UCSD-AML1 (cell line): Measurements from ENCODE around the gene EPHB2.
A peak's percentile ranks its signal among the peaks of the same experiment; 100 is the strongest.

ENCODE experiments used
- DNase-seq: peaks from one replicate; lab custom pipeline; 2025; ENCODE audit not compliant: unreplicated experiment; lab: John Stamatoyannopoulos, UW

EPHB2 gene

GRCh38 chr1:22910986-22911651 lies 200.5 kb downstream of the EPHB2 start:
- DNase-seq = no peak

DNA sequence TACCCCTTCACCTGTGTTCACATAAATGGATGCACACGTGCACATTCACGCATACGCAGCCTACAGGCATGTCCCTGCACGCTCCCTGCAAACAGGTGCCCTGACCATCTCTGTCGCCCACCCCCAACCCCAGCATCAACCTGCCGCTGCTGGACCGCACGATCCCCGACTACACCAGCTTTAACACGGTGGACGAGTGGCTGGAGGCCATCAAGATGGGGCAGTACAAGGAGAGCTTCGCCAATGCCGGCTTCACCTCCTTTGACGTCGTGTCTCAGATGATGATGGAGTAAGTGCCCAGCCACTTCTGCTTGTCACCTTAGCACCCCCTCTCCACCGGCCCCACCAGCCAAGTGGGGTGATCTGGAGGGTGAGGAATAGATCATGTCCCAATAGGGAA lies 201.7 kb downstream of the EPHB2 start:
- no peak for DNase-seq

DNA sequence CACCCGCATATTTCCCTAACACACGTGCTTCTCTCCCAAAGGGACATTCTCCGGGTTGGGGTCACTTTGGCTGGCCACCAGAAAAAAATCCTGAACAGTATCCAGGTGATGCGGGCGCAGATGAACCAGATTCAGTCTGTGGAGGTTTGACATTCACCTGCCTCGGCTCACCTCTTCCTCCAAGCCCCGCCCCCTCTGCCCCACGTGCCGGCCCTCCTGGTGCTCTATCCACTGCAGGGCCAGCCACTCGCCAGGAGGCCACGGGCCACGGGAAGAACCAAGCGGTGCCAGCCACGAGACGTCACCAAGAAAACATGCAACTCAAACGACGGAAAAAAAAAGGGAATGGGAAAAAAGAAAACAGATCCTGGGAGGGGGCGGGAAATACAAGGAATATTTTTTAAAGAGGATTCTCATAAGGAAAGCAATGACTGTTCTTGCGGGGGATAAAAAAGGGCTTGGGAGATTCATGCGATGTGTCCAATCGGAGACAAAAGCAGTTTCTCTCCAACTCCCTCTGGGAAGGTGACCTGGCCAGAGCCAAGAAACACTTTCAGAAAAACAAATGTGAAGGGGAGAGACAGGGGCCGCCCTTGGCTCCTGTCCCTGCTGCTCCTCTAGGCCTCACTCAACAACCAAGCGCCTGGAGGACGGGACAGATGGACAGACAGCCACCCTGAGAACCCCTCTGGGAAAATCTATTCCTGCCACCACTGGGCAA lies 202.9 kb downstream of the EPHB2 start:
- no peak for DNase-seq

DNA sequence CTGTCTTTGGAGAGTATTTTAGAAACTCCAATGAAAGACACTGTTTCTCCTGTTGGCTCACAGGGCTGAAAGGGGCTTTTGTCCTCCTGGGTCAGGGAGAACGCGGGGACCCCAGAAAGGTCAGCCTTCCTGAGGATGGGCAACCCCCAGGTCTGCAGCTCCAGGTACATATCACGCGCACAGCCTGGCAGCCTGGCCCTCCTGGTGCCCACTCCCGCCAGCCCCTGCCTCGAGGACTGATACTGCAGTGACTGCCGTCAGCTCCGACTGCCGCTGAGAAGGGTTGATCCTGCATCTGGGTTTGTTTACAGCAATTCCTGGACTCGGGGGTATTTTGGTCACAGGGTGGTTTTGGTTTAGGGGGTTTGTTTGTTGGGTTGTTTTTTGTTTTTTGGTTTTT lies 203.5 kb downstream of the EPHB2 start:
- DNase-seq = no peak

- no peak for DNase-seq
Measured at GRCh38 chr1:22914633-22915217, 204.1 kb downstream of the EPHB2 start.

DNA sequence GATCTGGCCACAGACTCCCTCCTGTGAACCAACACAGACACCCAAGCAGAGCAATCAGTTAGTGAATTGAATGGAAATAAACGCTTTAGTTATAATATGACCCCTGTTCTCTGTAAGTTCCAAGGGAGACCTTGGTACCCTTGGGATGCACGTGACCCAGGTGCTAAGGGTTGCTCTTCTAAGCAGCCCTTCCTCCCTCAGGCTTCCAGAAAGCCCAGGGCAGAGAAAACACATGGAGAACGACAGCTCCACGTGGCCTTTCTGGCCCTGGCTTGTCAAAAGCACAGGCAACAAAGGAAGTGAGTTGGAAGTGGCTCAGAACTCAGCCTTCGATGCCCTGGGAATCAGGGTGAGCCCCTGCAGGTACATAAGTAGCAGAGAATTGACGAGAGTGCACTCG lies 204.6 kb downstream of the EPHB2 start:
- no peak for DNase-seq

GRCh38 chr1:22915816-22916470 lies 205.3 kb downstream of the EPHB2 start:
- DNase-seq = no peak

DNA sequence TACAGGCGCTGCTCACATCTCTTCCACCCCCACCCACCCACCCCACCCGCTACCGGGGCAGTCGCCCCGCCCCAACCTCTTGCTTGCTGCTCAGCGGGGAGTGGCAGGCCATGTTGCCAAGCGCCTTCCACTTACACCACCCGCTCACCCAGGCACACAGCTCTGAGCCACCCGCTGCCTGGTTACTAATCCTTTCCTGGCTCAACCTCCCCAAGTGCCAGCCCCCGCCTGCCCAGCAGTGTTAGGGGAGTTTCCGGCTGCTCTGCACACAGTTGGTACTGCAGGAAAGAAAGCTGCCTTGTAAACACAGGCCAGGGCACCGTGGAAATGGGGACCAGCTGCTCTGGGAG lies 205.8 kb downstream of the EPHB2 start:
- DNase-seq = no peak

- no peak for DNase-seq
Measured at GRCh38 chr1:22917989-22918388, 207.3 kb downstream of the EPHB2 start.

DNA sequence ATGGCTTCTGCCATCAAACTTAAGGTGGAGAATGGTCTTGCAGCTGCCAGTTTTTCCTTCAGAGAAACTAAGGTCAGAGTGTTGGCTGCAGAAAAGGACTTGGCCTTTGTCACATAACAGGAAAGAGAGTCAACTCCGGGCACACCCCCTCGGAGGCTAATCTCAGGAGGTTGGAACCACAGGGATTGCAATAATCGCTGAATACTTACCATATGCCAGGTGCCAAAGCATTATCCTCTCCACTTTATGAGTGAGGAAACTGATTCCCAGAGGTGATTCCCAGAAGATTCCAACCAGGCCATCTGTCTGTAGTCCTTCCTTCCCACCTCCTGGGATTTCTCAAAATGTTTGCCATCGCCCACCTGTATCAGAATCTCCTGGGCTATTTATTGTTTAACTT lies 208.0 kb downstream of the EPHB2 start:
- DNase-seq = no peak

GRCh38 chr1:22919341-22920025 lies 208.8 kb downstream of the EPHB2 start:
- no peak for DNase-seq

- DNase-seq = no peak
Measured at GRCh38 chr1:22920026-22920733, 209.5 kb downstream of the EPHB2 start.

DNA sequence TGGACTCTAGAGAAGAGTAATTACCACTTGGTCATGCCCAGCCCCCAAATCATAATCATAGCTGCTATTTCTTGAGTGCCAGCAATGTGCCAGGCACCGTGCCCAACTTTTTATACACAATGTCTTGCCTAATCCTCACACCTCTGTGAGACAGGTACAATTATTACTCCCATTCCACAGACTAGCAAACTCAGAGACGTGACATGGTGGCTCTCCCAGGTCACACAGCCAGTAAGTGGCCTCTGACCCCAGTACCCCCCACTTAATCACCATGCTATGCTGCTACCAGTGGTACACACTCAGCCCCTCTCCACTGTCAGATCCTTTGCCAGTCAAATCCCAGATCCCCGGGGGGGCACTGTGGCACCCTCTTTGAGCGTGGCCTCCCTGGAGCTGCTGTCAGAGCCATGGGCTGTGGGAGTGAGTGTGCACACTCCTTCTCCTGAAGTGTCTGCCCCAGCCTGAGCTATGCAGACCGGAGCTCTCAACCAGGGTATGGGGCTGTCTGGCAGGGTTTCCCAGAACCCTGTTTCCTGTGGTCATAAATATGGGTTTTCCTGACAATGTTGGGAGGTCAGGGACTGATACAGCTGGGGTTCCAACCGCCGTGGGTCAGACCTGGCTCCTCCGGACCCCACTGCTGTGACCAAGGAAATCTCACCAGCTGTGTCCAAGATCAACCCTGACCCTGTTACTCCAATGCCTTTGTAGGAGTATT lies 210.3 kb downstream of the EPHB2 start:
- no peak for DNase-seq

DNA sequence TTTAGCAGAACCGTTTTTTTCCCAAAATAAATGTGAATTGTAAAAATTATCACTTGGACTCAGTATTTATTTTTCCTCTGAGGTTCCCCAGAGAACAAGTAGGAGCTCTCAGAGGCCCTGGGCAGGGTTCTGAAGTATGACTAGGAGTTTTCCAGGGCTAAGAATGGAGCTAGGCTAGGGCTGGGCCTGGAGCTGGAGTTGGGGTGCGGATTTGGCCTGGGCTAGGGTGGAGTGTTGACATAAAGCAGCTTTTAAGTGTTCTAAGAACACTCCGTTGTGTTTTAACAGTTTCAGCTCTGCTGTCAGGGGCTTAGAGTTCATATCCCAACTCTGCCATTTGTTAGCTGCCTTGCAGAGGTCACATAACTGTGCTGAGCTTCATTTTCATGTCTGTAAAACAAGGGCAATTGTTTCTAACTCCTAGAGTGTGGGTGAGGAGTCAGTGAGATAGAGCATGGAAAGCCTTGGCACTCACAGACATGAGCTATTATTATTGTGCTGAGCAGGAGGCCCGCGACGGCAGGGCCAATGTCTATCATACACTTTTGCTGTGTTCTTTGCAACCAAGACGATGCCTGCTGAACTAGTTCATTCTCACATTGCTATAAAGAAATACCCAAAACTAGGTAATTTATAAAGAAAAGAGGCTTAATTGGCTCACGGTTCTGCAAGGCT lies 210.9 kb downstream of the EPHB2 start:
- DNase-seq = no peak

DNA sequence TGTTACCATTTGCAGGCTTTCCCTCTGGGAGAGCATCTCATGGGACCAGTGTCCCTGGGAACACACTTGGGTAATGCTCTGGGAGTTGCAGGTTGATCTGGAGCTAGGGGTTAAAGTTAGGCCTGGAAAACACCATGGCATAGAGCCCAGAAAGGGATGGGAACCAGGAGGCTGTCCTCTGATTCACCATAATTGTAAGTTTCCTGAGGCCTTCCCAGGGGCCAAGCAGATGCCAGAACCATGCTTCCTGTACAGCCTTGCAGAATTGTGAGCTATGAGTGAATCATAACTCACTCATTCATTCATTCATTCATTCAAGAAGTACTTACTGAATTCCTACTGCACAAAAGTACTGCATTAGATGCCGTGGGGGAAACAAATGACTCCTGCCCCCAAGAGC lies 212.0 kb downstream of the EPHB2 start:
- DNase-seq = no peak

DNA sequence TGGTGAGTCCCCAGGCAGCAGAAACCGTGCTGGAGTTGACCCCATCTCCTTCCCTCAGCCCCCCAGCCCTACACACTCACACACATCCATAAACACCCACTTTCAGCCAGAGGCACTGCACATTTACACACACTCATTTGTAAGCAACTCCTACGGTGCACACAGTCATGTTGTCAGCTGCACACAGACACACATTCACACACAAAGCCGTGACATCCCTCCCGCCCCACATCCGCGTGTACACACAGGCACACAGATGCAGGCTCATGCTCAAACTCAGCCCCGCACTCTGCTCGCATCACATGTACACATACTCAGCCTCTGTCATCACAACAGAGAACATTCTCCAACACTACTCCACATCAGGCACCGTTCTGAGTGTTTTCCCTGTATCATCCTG lies 214.5 kb downstream of the EPHB2 start:
- no peak for DNase-seq

- peak; percentile 66 for DNase-seq
Measured at GRCh38 chr1:22930240-22930912, 219.7 kb downstream of the EPHB2 start.

DNA sequence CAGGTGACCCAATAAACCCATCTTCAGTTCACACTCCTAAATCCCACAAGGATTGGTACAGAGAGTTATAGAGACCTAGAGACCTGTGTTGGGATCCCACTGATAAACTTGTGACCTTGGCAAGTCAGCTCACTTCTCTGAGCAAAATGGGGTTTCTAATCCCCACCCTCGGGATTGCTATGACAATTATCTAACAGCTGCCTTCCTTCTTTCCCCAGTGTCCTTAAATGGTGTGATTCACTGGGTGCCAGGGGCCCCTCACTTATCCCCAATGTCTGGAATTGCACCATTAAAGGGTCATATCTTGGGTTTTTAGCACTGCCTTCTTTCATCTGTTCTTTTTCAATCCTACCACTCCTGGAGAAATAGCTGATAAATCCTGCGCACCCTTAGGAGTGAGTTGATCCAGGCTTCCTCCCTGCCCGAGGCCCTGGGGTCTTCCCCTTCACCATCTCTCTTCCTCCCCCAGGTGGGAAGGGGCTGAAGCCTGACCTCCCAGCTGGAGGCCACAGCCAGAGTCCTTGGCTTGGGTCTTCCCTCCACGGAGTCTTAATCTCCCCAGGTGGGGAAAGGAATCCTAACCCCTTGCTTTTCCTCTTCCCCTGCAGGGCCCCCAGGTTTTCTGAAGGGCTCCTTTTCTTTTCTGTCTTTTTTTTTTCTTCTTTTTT lies 222.3 kb downstream of the EPHB2 start:
- no peak for DNase-seq

- DNase-seq = no peak
Measured at GRCh38 chr1:22935433-22935832, 224.8 kb downstream of the EPHB2 start.
